Lower lobe of right lung (tissue), 2 donors: Measurements from ENCODE around the gene INSC. TPM values are rescaled to one million over a fixed set of nuclear protein-coding genes. Genes with fewer than 3 reads are reported as not detected.

Source experiments
- ATAC-seq, 2 donors: fragments of 200-7000 bp; cut with Tn5 transposase; one replicate each; pipeline ENCODE4 v1.9.1; 2020 to 2022; ENCODE audit warnings: mild to moderate bottlenecking in 2 of 2, moderate library complexity in 2 of 2
- DNase-seq: peaks from one replicate; pipeline ENCODE4 v3.0.0-alpha.2; 2020
- H3K27ac ChIP-seq: fragments of 200-600 bp; one replicate; pipeline ENCODE4 v1.8.0; 2022
- H3K27me3 ChIP-seq: fragments of 200-600 bp; one replicate; pipeline ENCODE4 v1.8.0; 2022; ENCODE audit warnings: low read depth
- H3K36me3 ChIP-seq: fragments of 200-600 bp; one replicate; pipeline ENCODE4 v1.8.0; 2022; ENCODE audit warnings: mild to moderate bottlenecking
- H3K4me1 ChIP-seq: fragments of 200-600 bp; one replicate; pipeline ENCODE4 v1.8.0; 2022
- H3K4me3 ChIP-seq: fragments of 200-600 bp; one replicate; pipeline ENCODE4 v1.8.0; 2022; ENCODE audit warnings: mild to moderate bottlenecking
- H3K9me3 ChIP-seq: fragments of 200-600 bp; one replicate; pipeline ENCODE4 v1.8.0; 2022
- CTCF ChIP-seq: fragments of 200-600 bp; IDR thresholded peaks from one replicate; pipeline ENCODE4 v1.8.0; 2022; ENCODE audit warnings: antibody characterized with exemption, mild to moderate bottlenecking
- intact Hi-C: fragments of 100-400 bp; cut with DNase I; formaldehyde crosslinking; loops from one replicate; pipeline ENCODE4 v1.11.0; 2022
- total RNA-seq: library from RNA; stranded (reverse); fragmentation: NEBNext Ultra II Directional; extraction: Animal tissue kit (Norgen Biotek cat#: 25700); gene quantifications from one replicate; pipeline ENCODE4 v1.2.1, GENCODE V29; 2021
- donor health status: DM: no; HTN: yes; CAD: no; lungs with severe emphysema.

Gene INSC
- total RNA-seq, 1 donor from 2014 or later, result 1.1 TPM

DNA sequence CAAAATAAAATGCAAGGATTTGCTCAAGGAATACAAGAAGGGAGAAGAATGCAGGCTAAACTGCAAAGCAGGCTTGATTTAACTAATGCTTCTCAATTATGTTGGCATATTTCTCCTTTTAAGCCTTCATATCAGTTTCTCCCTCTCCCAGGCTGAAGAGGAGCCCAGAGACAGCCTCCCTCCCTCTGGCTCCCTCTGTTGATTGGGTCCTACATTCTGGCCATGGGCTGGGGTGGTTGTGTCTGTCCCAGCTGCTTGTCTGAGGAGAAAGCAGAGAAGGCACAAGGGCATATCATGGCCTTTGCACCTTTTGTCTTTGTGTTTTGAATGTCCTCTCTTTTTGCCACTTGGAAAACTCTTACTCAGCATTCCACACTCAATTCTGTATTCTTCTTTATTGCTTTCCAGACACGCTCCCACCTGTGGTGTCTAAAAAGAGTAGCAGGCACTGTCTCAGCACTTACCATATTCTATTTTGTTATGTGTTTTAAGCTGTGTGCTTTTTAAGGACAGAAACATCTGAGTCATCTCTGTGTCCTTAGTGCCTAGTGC is 77.4 kb downstream of the INSC start:
- intact Hi-C loops, result no loop called here
- Histone ChIP-seq H3K9me3 (no peaks in the 10 kb centered on the region), H3K27ac (no peak overlapping the region), H3K27me3 (no peaks in the 10 kb centered on the region), H3K36me3 (no peaks in the 10 kb centered on the region), H3K4me1 (no peaks in the 10 kb centered on the region), H3K4me3 (no peak overlapping the region)
- ATAC-seq, result no peak
- TF ChIP-seq CTCF, result no peak
- DNase-seq, result no peak

DNA sequence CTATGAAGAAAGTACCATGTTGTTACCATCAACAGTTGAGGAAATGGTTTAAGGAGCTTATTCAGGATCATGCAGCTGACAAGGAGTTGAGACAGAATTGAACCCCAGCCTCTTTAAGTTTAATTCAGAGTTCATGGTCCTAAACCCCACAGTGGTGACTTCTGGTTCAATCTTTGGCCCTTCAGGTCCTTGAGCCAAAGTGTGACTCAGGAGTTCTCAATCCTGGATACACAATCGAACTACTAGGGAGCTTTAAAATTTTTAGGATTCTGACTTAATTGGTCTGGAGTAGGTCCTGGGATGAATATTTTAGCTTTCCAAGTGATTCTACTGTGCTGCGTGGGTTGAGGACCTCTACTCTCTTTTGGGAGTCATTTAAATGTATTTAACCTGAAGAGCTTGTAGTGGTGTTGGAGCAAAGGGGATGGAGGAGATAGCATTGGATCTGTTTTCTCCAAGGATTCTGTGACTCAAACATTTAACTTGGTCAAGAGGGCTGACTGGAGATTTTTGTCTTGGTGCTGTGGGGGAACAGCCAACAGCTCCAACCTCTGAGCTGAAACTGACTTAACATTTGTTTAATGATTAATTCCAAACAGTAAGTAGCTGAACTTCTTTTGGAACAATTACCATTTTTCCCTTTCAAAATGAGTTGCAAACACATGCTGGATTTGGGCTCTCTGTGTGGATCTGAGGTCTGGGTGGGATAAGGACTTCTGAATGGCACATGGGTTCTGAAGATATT is 80.1 kb downstream of the INSC start:
- intact Hi-C loops, result no loop called here
- Histone ChIP-seq H3K27ac (no peak overlapping the region), H3K4me3 (no peak overlapping the region), H3K4me1 (no peaks in the 10 kb centered on the region), H3K9me3 (no peaks in the 10 kb centered on the region), H3K36me3 (no peaks in the 10 kb centered on the region), H3K27me3 (no peaks in the 10 kb centered on the region)
- DNase-seq (no peak), ATAC-seq (peak in 1 of 2 donors; percentile 80)
- no peak for TF ChIP-seq CTCF

- Histone ChIP-seq H3K4me1 (no peaks in the 10 kb centered on the region), H3K4me3 (no peak overlapping the region), H3K27ac (no peak overlapping the region), H3K36me3 (no peaks in the 10 kb centered on the region), H3K27me3 (no peaks in the 10 kb centered on the region), H3K9me3 (no peaks in the 10 kb centered on the region)
- DNase-seq (no peak), ATAC-seq (peak in 1 of 2 donors; percentile 31)
- intact Hi-C loops, result no loop called here
- no peak for TF ChIP-seq CTCF
Measured at GRCh38 chr11:15195454-15196200, 80.9 kb downstream of the INSC start.

DNA sequence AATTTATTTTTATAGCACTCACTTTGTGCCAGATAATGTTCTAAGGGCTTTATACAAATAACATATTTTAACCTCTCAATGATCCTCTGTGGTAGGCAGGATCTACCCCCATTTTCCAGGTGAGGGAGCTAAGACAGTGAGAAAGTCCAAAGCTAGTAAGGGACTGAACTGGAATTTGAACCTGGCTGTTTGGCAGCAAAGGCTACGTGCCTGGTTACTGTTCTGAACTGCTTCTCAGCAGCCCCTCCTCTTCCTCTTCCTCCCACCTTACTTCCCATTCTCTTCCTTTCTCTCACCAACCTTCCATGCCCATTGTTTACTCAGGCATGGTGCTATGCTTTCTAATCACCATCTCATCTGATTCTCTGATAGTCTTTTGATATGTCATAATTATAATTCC is 82.0 kb downstream of the INSC start:
- DNase-seq (no peak), ATAC-seq (no peak)
- TF ChIP-seq CTCF, result no peak
- intact Hi-C loops, result no loop called here
- no peak overlapping the region for H3K4me3 ChIP-seq
- H3K4me1 ChIP-seq, result no peaks in the 10 kb centered on the region
- no peaks in the 10 kb centered on the region for H3K9me3 ChIP-seq
- H3K27ac ChIP-seq, result no peak overlapping the region
- H3K27me3 ChIP-seq, result no peaks in the 10 kb centered on the region
- no peaks in the 10 kb centered on the region for H3K36me3 ChIP-seq

GRCh38 chr11:15197696-15198095 is 83.0 kb downstream of the INSC start:
- Histone ChIP-seq H3K27ac (no peak overlapping the region), H3K36me3 (no peaks in the 10 kb centered on the region), H3K27me3 (no peaks in the 10 kb centered on the region), H3K9me3 (no peaks in the 10 kb centered on the region), H3K4me1 (no peaks in the 10 kb centered on the region), H3K4me3 (no peak overlapping the region)
- intact Hi-C loops, result no loop called here
- TF ChIP-seq CTCF, result no peak
- no peak for DNase-seq
- ATAC-seq, result no peak
